A549 (cell line): ENCODE measurements around the gene PPP2R3B.

Experiments
- CTCF ChIP-seq: fragments of >200 bp; sonication (Bioruptor Twin); formaldehyde crosslinking; IDR thresholded peaks from 3 replicates; pipeline ENCODE4 v1.5.1; 2016
- EP300 ChIP-seq, 2 experiments: fragments of >200 bp; sonication (Bioruptor Twin); formaldehyde crosslinking; IDR thresholded peaks; 2 replicates in 1 of 2; 3 replicates in 1 of 2; pipeline ENCODE4 v1.6.1; 2016 to 2017
- HES2 ChIP-seq: fragments of >200 bp; sonication (Bioruptor Twin); formaldehyde crosslinking; IDR thresholded peaks from 2 replicates; pipeline ENCODE4 v1.6.1; 2016
- HMGXB4 ChIP-seq: fragments of 250-450 bp; sonication (Bioruptor Pico); IDR thresholded peaks from 2 replicates; pipeline ENCODE4 v1.5.0; 2021; ENCODE audit warnings: mild to moderate bottlenecking, moderate library complexity, borderline replicate concordance
- KDM1A ChIP-seq: fragments of 200-600 bp; sonication (generic); IDR thresholded peaks from 2 replicates; pipeline ENCODE4 v1.6.1; 2016; ENCODE audit warnings: low read depth, mild to moderate bottlenecking
- MAX ChIP-seq: IDR thresholded peaks from 2 replicates; pipeline ENCODE4 v1.6.1; 2012
- MAZ ChIP-seq: fragments of 150-350 bp; IDR thresholded peaks from 2 replicates; pipeline ENCODE4 v1.6.1; 2014; ENCODE audit warnings: antibody characterized with exemption, low read depth, low read length, borderline replicate concordance
- NR3C1 ChIP-seq: fragments of >200 bp; sonication (Bioruptor Twin); formaldehyde crosslinking; IDR thresholded peaks from 3 replicates; pipeline ENCODE4 v1.6.1; 2017
- POLR2A ChIP-seq: IDR thresholded peaks from 2 replicates; pipeline ENCODE4 v1.6.1; 2012; ENCODE audit warnings: mild to moderate bottlenecking, low read length
- POLR2AphosphoS2 ChIP-seq: conservative IDR thresholded peaks from 2 replicates; pipeline ENCODE4 v1.6.1; 2012; ENCODE audit warnings: low read length, improper control_type of control experiment, inconsistent platforms
- SMC3 ChIP-seq: fragments of >200 bp; sonication (Bioruptor Twin); formaldehyde crosslinking; IDR thresholded peaks from 3 replicates; pipeline ENCODE4 v1.6.1; 2018; ENCODE audit warnings: inconsistent platforms
- ZFP36 ChIP-seq: fragments of 450-650 bp; IDR thresholded peaks from 2 replicates; pipeline ENCODE4 v1.6.1; 2014; ENCODE audit warnings: borderline replicate concordance; ENCODE audit not compliant: partially characterized antibody

- TF ChIP-seq EP300 (IDR thresholded peaks at IDR 0.05) (no peak), MAX (no peak), POLR2A (no peak), KDM1A (no peak), HMGXB4 (CRISPR knock-in tag) (no peak), POLR2AphosphoS2 (no peak), CTCF (no peak), HES2 (no peak), SMC3 (no peak), NR3C1 (no peak), ZFP36 (no peak), MAZ (no peak)
Observed at GRCh38 chrX:347351-348117, 39.2 kb downstream of the PPP2R3B start.
